GM21367 (cell line): ENCODE measurements around the gene SNRPN.
"Not testable (repeated sequence)": the region's sequence is repeated elsewhere in the genome, so short reads cannot be mapped to it uniquely, and the experiment has no call there.

Source experiments
- ATAC-seq: cut with Tn5 transposase; IDR thresholded peaks from one replicate; pipeline ENCODE4 v1.9.1; 2021; ENCODE audit not compliant: unreplicated experiment

SNRPN gene

DNA sequence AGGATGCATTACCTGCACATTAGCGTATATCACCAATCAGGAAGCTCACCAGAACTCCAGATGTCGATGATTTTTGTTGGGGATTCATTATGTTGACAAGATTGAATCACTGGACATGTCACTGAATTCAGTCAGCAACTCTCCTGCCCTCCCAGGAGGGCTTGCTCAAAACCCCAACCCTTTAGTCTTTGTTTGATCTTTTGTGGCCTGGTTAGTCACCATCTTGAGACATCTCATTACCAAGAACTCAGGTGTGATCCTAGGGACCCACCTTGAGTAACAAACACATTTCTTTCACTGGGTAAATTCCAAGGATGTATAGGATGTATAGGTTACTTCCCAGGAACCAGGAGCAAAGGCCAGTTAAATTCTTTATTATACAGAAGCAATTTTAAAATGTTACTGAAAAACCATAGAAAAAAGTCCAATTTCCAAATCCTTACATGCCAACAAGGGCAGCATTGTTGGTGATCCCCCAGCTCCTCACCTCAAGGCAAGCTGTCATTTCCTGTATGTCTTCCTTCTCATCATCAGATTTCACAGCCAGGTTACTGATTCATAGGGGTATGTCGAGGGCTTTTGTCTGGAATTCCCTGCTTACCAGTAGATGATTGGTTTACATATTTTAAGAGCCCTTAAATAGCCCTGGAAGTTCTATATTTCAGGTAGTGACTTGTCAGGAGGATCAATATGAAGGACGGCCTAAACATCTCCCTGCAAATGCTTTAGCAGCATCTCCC, 11.7 kb downstream of the SNRPN start:
- no peak for ATAC-seq

GRCh38 chr15:24971052-24971451, 16.3 kb downstream of the SNRPN start:
- ATAC-seq = no peak

- no peak for ATAC-seq
Observed at GRCh38 chr15:24971772-24972171, 17.0 kb downstream of the SNRPN start.

DNA sequence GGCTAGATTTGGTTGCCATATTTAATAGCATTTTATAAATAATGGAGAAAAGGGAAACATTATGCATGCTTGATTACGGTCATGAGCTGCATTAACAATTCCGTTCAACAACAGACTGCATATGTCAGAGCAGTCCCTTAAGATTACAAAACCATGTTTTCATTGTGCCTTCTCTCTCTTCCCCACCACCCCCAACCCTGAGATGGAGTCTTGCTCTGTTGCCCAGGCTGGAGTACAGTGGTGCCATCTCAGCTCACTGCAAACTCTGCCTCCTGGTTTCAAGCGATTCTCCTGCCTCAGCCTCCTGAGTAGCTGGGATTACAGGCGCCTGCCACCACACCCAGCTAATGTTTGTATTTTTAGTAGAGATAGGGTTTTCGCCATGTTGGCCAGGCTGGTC, 17.9 kb downstream of the SNRPN start:
- ATAC-seq = not testable (repeated sequence)

DNA sequence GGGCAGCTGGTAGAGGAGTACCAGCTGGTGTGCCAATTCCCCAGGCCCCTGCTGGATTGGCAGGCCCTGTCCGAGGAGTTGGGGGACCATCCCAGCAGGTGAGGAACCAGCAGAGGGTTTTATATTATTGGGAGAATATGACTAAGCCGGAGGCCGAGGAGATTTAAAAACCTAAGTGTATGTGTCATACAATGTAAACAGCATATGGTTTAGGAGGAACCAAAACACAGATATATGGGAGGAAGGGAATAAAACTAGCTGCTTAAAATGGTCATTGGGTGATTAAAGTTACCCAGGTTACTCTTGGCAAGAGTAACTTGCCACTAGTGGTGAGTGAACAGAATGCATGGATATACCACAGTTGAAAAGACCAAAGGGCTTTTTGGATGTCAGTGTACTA, 22.1 kb downstream of the SNRPN start:
- ATAC-seq = no peak

DNA sequence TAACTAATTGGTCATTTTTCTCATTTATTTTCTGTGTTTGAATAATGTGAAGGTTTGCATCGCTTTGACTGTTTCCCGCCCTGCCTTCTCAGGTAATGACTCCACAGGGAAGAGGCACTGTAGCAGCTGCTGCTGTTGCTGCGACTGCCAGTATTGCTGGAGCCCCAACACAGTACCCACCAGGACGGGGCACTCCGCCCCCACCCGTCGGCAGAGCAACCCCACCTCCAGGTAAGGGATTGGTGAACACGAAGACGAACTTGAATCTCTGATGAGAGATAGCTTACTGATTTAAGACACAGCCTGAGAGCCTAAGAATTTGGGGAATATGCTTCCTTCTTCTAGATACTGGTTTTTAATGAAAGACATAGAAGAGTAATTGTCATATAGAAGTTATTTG, 22.9 kb downstream of the SNRPN start:
- no peak for ATAC-seq

GRCh38 chr15:24985224-24985623, 30.4 kb downstream of the SNRPN start:
- no peak for ATAC-seq

DNA sequence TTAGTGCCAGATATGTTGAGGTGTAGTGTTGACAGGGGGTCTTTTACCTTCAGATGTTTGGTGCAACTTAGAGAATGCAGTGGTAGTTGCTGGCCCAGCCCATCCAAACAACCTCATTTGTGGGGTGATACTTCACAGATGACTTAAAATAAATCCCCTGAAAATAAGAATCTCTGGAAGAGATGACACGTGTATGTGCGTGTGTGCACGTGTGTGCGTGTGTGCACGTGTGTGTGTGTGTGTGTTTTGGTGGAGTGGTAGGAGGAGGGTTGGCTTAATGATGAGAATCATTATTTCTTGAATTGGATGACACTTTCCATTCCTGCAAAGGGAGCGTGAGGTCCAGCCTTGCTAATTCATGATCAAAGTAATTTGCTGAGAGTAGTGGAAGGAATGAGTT, 31.9 kb downstream of the SNRPN start:
- no peak for ATAC-seq

DNA sequence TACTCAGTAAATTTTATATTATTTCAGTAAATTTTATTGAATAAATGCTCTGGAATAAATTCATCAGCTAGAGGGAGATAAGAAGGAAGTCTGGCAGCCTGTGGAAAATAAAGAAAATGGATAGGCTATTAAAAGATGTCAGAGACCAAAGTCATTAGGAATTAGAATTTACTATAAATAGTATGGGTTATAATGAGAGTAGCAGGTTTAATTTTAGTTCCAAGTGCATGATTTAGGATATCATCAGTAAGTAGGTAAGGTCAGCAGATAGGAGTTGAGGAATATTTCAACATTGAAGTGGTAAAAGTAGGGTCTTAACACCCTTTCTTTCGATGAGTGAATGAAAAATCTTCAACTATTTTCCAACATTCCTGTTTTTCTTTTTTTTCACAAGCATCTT, 64.6 kb downstream of the SNRPN start:
- no peak for ATAC-seq

GRCh38 chr15:25022233-25022632, 67.4 kb downstream of the SNRPN start:
- no peak for ATAC-seq
